GM12864 (cell line): Measurements from ENCODE around the gene LPP.

Experiments used
- DNase-seq: peaks from one replicate; pipeline ENCODE4 v3.0.0-alpha.2; 2011; ENCODE audit warnings: low read depth
- H3K4me3 ChIP-seq: 2 replicates; pipeline ENCODE4 v1.5.1; 2011; ENCODE audit warnings: mild to moderate bottlenecking, low read depth, low read length, control low read depth
- TF ChIP-seq, protein P1 (sequence below): IDR thresholded peaks from 2 replicates; pipeline ENCODE4 v1.5.1; 2011; ENCODE audit warnings: low read depth, mild to moderate bottlenecking, moderate library complexity, low read length, control low read depth, inconsistent platforms; ENCODE audit errors: missing control alignments

The LPP gene

GRCh38 chr3:188299708-188300107 is 145.8 kb downstream of the LPP start:
- TF ChIP-seq, protein P1, sequence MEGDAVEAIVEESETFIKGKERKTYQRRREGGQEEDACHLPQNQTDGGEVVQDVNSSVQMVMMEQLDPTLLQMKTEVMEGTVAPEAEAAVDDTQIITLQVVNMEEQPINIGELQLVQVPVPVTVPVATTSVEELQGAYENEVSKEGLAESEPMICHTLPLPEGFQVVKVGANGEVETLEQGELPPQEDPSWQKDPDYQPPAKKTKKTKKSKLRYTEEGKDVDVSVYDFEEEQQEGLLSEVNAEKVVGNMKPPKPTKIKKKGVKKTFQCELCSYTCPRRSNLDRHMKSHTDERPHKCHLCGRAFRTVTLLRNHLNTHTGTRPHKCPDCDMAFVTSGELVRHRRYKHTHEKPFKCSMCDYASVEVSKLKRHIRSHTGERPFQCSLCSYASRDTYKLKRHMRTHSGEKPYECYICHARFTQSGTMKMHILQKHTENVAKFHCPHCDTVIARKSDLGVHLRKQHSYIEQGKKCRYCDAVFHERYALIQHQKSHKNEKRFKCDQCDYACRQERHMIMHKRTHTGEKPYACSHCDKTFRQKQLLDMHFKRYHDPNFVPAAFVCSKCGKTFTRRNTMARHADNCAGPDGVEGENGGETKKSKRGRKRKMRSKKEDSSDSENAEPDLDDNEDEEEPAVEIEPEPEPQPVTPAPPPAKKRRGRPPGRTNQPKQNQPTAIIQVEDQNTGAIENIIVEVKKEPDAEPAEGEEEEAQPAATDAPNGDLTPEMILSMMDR, result no peak
- no peak for DNase-seq
- H3K4me3 ChIP-seq, result no peak overlapping the region

DNA sequence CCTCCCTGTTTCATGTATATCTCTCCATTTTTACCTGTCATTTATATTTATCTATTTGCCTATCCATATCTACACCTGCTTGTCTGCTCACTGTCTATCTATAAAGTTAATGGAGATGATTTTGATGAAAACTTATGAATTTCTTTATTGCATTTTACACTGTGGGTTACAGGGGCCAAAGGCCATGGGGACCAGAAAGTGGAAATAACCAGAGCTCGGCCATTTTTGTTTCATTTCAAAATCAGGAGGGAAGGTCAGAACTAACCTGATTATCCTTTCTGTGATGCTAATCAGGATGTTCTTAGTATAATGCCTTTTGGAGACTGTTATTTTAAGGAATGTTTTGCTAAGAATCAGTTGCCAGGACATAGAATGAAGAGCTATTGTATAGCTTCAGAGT is 147.2 kb downstream of the LPP start:
- TF ChIP-seq, protein P1, result no peak
- H3K4me3 ChIP-seq, result no peak overlapping the region
- DNase-seq, result no peak

- DNase-seq, result no peak
- no peak overlapping the region for H3K4me3 ChIP-seq
- TF ChIP-seq, protein P1, result no peak
Measured at GRCh38 chr3:188303286-188303799, 149.4 kb downstream of the LPP start.

GRCh38 chr3:188303823-188304222 is 149.9 kb downstream of the LPP start:
- H3K4me3 ChIP-seq, result no peak overlapping the region
- no peak for DNase-seq

DNA sequence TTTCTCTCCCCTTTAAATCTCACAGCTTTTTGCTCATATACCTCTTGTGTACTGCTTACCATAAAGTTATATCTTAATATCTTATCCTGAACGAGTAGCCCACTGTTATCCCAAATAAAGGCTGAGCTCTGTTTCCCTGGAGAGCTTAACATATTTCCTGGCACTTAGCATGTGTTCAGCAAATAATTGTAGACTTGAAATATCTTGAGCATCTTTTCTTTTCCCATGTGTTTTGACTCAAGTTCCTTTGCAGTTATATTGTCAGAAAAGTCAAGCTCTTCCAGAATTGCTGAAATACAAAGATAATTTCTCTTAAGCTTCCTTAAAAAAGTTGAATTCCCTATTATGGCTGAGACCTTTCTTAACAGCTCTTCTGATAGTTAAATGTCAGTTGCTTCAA is 150.5 kb downstream of the LPP start:
- no peak overlapping the region for H3K4me3 ChIP-seq
- no peak for DNase-seq
- TF ChIP-seq, protein P1, result no peak

More at GRCh38 chr3:188303823-188304222, 149.9 kb downstream of the LPP start:
- TF ChIP-seq, protein P1, result no peak

- TF ChIP-seq, protein P1, result no peak
- H3K4me3 ChIP-seq, result no peak overlapping the region
- no peak for DNase-seq
Measured at GRCh38 chr3:188305220-188305619, 151.3 kb downstream of the LPP start.

DNA sequence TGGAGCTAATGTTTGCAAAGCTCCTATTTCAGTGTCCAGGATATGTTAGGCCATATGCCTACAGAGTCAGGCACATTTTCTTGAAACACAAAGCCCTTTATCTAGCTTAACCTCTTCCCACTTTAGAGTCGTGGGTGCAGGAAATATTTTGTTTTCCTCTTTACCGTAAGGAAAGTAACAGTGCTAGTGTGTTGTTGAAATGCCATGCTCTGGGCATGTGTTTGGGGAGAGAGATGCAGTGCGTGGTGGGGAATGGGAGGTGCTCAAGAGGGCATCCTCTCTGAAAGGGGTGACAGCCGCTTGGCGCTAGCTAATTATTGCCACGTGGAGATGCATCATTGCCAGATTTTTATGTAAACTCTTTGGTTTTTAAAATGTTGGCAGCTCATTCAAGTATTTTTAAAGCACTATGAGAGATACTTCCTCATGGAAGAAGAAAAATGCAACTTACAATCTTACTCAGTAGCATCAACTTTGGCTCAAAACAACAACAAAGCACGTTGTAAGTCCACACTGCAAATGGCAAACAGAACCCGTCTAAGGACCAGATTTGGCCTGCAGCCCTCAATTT is 152.6 kb downstream of the LPP start:
- no peak overlapping the region for H3K4me3 ChIP-seq
- no peak for DNase-seq
- TF ChIP-seq, protein P1, result no peak
